Stimulated activated CD4-positive, alpha-beta T cell treated with anti-CD3 and anti-CD28 coated beads, Interleukin-2, amount 100 ng/mL, for 4 hours (primary cell): Measurements from ENCODE around the gene PGAP1.

Experiments
- DNase-seq: peaks from one replicate; pipeline ENCODE4 v3.0.0-alpha.2; 2020; ENCODE audit warnings: low read depth

The PGAP1 gene

GRCh38 chr2:196792865-196793264 lies 133.6 kb downstream of the PGAP1 start:
- no peak for DNase-seq

- no peak for DNase-seq
These were observed 142.9 kb downstream of the PGAP1 start for GRCh38 chr2:196783431-196784094.
